HEK293T (cell line): ENCODE results near the gene NHLRC2.

ENCODE experiments used
- CTCF ChIA-PET: fragments of 350-600 bp; formaldehyde crosslinking; extraction: SDS; loops from one replicate; lab custom pipeline; 2021; ENCODE audit warnings: antibody characterized with exemption, inconsistent platforms; lab: Yijun Ruan, JAX
- POLR2A ChIA-PET: fragments of 350-600 bp; formaldehyde crosslinking; extraction: SDS; loops from one replicate; lab custom pipeline; 2020; ENCODE audit warnings: antibody characterized with exemption, inconsistent platforms; lab: Yijun Ruan, JAX
- DNase-seq: peaks from one replicate; pipeline ENCODE4 v3.0.0; 2012; ENCODE audit warnings: mixed read lengths; ENCODE audit errors: extremely low spot score
- ARNT ChIP-seq: fragments of 450-650 bp; IDR thresholded peaks from 2 replicates; pipeline ENCODE4 v1.6.1; 2017; ENCODE audit warnings: mild to moderate bottlenecking
- BHLHE40 ChIP-seq: fragments of 450-650 bp; IDR thresholded peaks from 2 replicates; pipeline ENCODE4 v1.6.1; 2016; ENCODE audit warnings: mild to moderate bottlenecking, moderate library complexity, borderline replicate concordance
- CTBP1 ChIP-seq: fragments of 450-650 bp; IDR thresholded peaks from 2 replicates; pipeline ENCODE4 v1.6.1; 2016; ENCODE audit warnings: borderline replicate concordance
- ELF4 ChIP-seq: fragments of 450-650 bp; IDR thresholded peaks from 2 replicates; pipeline ENCODE4 v1.6.1; 2017; ENCODE audit warnings: antibody characterized with exemption
- FOXA1 ChIP-seq: fragments of 450-650 bp; IDR thresholded peaks from 2 replicates; pipeline ENCODE4 v1.6.1; 2016; ENCODE audit warnings: mild to moderate bottlenecking
- FOXK2 ChIP-seq: fragments of 450-650 bp; IDR thresholded peaks from 2 replicates; pipeline ENCODE4 v1.6.1; 2016; ENCODE audit warnings: mild to moderate bottlenecking
- FOXM1 ChIP-seq: fragments of 450-650 bp; IDR thresholded peaks from 2 replicates; pipeline ENCODE4 v1.6.1; 2017; ENCODE audit warnings: mild to moderate bottlenecking, borderline replicate concordance
- HDGF ChIP-seq: fragments of 450-650 bp; IDR thresholded peaks from 2 replicates; pipeline ENCODE4 v1.6.1; 2017; ENCODE audit warnings: antibody characterized with exemption, borderline replicate concordance
- L3MBTL2 ChIP-seq: fragments of 450-650 bp; conservative IDR thresholded peaks from 2 replicates; pipeline ENCODE4 v1.6.1; 2016; ENCODE audit warnings: mild to moderate bottlenecking
- LEF1 ChIP-seq: fragments of 450-650 bp; IDR thresholded peaks from 2 replicates; pipeline ENCODE4 v1.6.1; 2017; ENCODE audit warnings: mild to moderate bottlenecking, borderline replicate concordance
- NFRKB ChIP-seq: fragments of 450-650 bp; IDR thresholded peaks from 2 replicates; pipeline ENCODE4 v1.6.1; 2016; ENCODE audit warnings: mild to moderate bottlenecking, moderate library complexity
- SP1 ChIP-seq: fragments of 450-650 bp; IDR thresholded peaks from 2 replicates; pipeline ENCODE4 v1.6.1; 2017
- SUZ12 ChIP-seq: fragments of 450-650 bp; IDR thresholded peaks from 2 replicates; pipeline ENCODE4 v1.6.1; 2016; ENCODE audit warnings: mild to moderate bottlenecking
- TARDBP ChIP-seq: fragments of 450-650 bp; IDR thresholded peaks from 2 replicates; pipeline ENCODE4 v1.6.1; 2016
- ZNF384 ChIP-seq: fragments of 450-650 bp; IDR thresholded peaks from 2 replicates; pipeline ENCODE4 v1.6.1; 2016
- TF ChIP-seq, protein P1 (sequence below): fragments of 450-650 bp; IDR thresholded peaks from 2 replicates; pipeline ENCODE4 v1.6.1; 2016

The NHLRC2 gene

DNA sequence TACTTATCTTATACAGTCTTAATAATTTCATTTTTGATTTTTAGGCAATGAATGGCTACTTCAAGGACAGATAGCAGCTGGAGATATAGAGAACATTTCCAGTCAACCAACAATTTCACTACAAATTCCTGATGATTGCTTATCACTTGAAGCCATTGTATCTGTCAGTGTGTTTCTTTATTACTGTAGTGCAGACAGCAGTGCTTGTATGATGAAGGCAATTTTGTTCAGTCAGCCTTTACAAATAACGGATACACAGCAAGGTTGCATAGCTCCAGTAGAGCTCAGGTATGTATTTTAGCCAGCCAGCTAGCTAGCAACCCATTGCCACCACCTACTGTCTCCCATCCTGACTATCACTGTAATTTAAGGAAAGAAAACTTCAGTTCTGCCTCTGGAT is 53.8 kb downstream of the NHLRC2 start:
- CTCF ChIA-PET: no interaction called here
- POLR2A ChIA-PET: no interaction called here
- DNase-seq: no peak
- TF ChIP-seq TARDBP: no peak

DNA sequence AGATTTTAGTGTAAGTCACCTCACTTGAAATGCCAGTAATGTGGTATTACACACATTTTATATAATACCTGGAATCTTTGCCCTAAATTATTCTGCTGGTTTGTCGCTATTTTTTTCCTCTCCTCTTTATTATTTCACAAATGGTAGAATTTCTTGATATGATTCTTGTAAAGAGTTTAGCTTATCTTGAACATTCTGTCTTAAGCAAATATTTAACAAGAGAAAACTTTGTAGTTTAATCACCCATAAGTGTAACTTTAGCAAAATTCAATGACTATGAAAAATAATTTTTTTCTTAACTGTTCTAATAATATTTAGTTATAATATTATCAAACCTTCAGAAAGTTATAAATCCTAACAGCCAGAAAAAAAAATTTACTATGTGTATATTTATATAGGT is 56.7 kb downstream of the NHLRC2 start:
- TF ChIP-seq TARDBP (no peak), FOXK2 (no peak), SP1 (no peak), ARNT (no peak)
- TF ChIP-seq, protein P1, sequence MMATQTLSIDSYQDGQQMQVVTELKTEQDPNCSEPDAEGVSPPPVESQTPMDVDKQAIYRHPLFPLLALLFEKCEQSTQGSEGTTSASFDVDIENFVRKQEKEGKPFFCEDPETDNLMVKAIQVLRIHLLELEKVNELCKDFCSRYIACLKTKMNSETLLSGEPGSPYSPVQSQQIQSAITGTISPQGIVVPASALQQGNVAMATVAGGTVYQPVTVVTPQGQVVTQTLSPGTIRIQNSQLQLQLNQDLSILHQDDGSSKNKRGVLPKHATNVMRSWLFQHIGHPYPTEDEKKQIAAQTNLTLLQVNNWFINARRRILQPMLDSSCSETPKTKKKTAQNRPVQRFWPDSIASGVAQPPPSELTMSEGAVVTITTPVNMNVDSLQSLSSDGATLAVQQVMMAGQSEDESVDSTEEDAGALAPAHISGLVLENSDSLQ: no peak
- no peak for DNase-seq
- CTCF ChIA-PET: no interaction called here
- POLR2A ChIA-PET: no interaction called here

DNA sequence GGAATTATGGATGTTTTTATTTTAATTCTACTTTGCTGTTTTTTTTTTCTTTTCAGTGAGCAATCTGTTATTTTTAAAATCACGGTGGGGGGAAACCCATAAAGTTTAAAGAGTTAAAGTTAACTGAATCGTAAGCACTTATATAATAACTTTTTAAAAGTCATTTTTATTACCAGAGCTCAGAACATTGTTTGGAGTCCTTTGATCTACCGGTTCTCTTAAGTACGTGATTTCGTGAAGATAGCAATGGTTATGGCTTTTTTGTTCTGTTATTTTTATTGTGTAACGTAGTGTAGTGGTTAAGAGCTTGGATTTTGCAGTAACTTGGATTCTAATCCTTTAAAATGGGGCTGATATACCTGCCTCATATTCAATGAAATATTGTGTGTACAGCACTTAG is 57.4 kb downstream of the NHLRC2 start:
- ChIA-PET POLR2A (no interaction called here), CTCF (no interaction called here)
- TF ChIP-seq SP1 (no peak), ELF4 (no peak), ARNT (no peak), ZNF384 (no peak), TARDBP (no peak), CTBP1 (no peak), SUZ12 (no peak), L3MBTL2 (no peak), FOXA1 (no peak), HDGF (no peak), NFRKB (no peak), FOXK2 (no peak)
- TF ChIP-seq, protein P1: no peak
- DNase-seq: no peak

DNA sequence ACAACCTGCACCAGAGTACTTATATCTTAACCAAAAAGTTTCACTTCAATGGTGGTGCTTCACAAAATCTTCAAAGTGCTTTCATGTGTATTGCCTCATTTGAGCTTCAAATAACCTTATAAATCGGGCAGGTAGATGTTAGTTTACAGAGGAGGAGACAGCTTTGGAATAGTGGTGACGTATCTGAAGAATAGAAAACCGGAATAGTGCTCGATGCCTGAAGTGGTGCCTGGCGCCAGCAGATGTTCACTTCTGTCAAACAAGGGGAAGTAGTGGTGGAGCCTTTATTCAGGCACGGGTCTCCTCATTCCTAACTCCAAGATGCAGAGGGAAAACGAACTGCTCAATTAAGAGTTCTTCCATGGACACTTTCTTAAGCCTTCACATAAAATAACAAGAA is 58.1 kb downstream of the NHLRC2 start:
- CTCF ChIA-PET: no interaction called here
- TF ChIP-seq BHLHE40: no peak
- no peak for TF ChIP-seq L3MBTL2
- no peak for TF ChIP-seq NFRKB
- no peak for TF ChIP-seq SUZ12
- no peak for TF ChIP-seq ARNT
- TF ChIP-seq FOXK2: no peak
- TF ChIP-seq LEF1: no peak
- TF ChIP-seq, protein P1: no peak
- TF ChIP-seq ELF4: no peak
- no peak for TF ChIP-seq HDGF
- no peak for TF ChIP-seq ZNF384
- TF ChIP-seq CTBP1: no peak
- no peak for TF ChIP-seq FOXA1
- TF ChIP-seq SP1: no peak
- TF ChIP-seq FOXM1: no peak
- no peak for TF ChIP-seq TARDBP
- POLR2A ChIA-PET: no interaction called here
- no peak for DNase-seq

DNA sequence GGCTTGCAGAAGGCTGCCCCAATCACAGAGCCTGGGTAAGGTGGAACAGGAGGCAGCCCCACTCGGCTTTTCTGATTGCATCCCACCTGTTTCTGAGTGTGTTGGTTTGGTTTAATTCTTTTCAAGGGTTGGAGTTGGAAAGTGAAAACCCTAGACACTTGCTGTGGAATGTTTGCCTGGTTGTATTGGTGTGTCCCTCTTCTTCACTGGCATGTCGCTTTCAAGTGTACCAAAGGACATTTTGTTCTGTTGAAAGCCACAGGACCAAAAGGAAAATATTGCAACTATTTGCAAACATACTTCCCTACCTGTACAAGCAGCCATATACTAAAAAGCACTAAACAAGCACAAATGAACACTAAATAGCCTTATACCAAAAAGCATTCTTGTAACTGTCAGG is 60.5 kb downstream of the NHLRC2 start:
- POLR2A ChIA-PET: no interaction called here
- no peak for DNase-seq
- no peak for TF ChIP-seq ZNF384
- no peak for TF ChIP-seq FOXM1
- TF ChIP-seq TARDBP: no peak
- no peak for TF ChIP-seq L3MBTL2
- TF ChIP-seq, protein P1: no peak
- no peak for TF ChIP-seq CTBP1
- TF ChIP-seq ELF4: no peak
- TF ChIP-seq LEF1: no peak
- no peak for TF ChIP-seq HDGF
- TF ChIP-seq SP1: no peak
- no peak for TF ChIP-seq ARNT
- TF ChIP-seq NFRKB: no peak
- TF ChIP-seq FOXA1: no peak
- no peak for TF ChIP-seq SUZ12
- CTCF ChIA-PET: no interaction called here

DNA sequence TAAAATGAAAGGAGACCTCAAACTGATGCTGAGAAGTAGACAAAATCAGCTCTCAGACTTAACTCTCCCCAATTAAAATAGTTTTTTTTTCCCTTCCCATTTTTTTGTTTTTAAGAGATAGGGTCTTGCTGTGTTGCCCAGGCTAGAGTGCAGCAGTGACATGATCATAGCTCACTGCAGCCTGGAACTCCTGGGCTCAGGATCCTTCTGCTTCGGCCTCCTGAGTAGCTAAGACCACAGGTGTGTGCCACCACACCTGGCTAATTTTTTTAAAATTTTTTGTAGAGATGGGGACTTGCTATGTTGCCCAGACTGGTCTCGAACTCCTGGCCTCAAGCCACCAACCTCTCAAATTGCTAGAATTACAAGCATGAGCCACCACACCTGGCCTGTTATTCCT is 61.1 kb downstream of the NHLRC2 start:
- TF ChIP-seq BHLHE40: no peak
- TF ChIP-seq, protein P1: no peak
- TF ChIP-seq FOXM1: no peak
- no peak for TF ChIP-seq FOXK2
- no peak for TF ChIP-seq TARDBP
- TF ChIP-seq FOXA1: no peak
- ChIA-PET POLR2A (no interaction called here), CTCF (no interaction called here)
- DNase-seq: no peak
